ENCODE data around the gene ATOSB.

ATOSB gene

GRCh38 chr9:35074791-35075190 is 40.9 kb downstream of the ATOSB start:
- no peaks in the 10 kb centered on the region for H3K9me3 ChIP-seq (ENCODE audit: control insufficient read depth, insufficient read depth, low read length)
- H3K27me3 ChIP-seq (ENCODE audit: control insufficient read depth, insufficient read depth, low read length) = no peaks in the 10 kb centered on the region
- peaks cover 30% of the 10 kb centered on the region for H3K36me3 ChIP-seq (ENCODE audit: control insufficient read depth, insufficient read depth, low read length)
- H3K4me3 ChIP-seq (ENCODE audit: low read depth, low read length) = no peak overlapping the region
- peaks cover 15% of the 10 kb centered on the region for H3K4me1 ChIP-seq (ENCODE audit: control insufficient read depth, insufficient read depth, low read length)
- H3K9ac ChIP-seq (ENCODE audit: low read depth, low read length) = no peak overlapping the region

- Histone ChIP-seq H3K9ac (ENCODE audit: low read depth, low read length) (no peak overlapping the region), H3K36me3 (ENCODE audit: control insufficient read depth, insufficient read depth, low read length) (peaks cover 30% of the 10 kb centered on the region), H3K9me3 (ENCODE audit: control insufficient read depth, insufficient read depth, low read length) (no peaks in the 10 kb centered on the region), H3K27me3 (ENCODE audit: control insufficient read depth, insufficient read depth, low read length) (no peaks in the 10 kb centered on the region), H3K4me1 (ENCODE audit: control insufficient read depth, insufficient read depth, low read length) (peaks cover 15% of the 10 kb centered on the region), H3K4me3 (ENCODE audit: low read depth, low read length) (no peak overlapping the region)
Measured at GRCh38 chr9:35074141-35074540, 41.5 kb downstream of the ATOSB start.

GRCh38 chr9:35073279-35073612 is 42.4 kb downstream of the ATOSB start:
- no peaks in the 10 kb centered on the region for H3K27me3 ChIP-seq (ENCODE audit: control insufficient read depth, insufficient read depth, low read length)
- no peak overlapping the region for H3K4me3 ChIP-seq (ENCODE audit: low read depth, low read length)
- H3K4me1 ChIP-seq (ENCODE audit: control insufficient read depth, insufficient read depth, low read length) = peaks cover 10% of the 10 kb centered on the region
- no peaks in the 10 kb centered on the region for H3K9me3 ChIP-seq (ENCODE audit: control insufficient read depth, insufficient read depth, low read length)
- peak overlapping the region; percentile 82 for H3K9ac ChIP-seq (ENCODE audit: low read depth, low read length)
- H3K36me3 ChIP-seq (ENCODE audit: control insufficient read depth, insufficient read depth, low read length) = peaks cover 30% of the 10 kb centered on the region

- peak within 1 kb of the TSS; percentile 96 for H3K4me3 ChIP-seq (ENCODE audit: low read depth, low read length)
- no peaks in the 10 kb centered on the region for H3K27me3 ChIP-seq (ENCODE audit: control insufficient read depth, insufficient read depth, low read length)
- H3K36me3 ChIP-seq (ENCODE audit: control insufficient read depth, insufficient read depth, low read length) = peaks cover 35% of the 10 kb centered on the region
- H3K4me1 ChIP-seq (ENCODE audit: control insufficient read depth, insufficient read depth, low read length) = peaks cover 7% of the 10 kb centered on the region
- peak within 1 kb of the TSS; percentile 95 for H3K9ac ChIP-seq (ENCODE audit: low read depth, low read length)
- H3K9me3 ChIP-seq (ENCODE audit: control insufficient read depth, insufficient read depth, low read length) = no peaks in the 10 kb centered on the region
Measured at GRCh38 chr9:35072461-35073278, 43.0 kb downstream of the ATOSB start, which contains the start of gene VCP. TSS of gene VCP (minus strand) at chr9:35072625. CDS start at chr9:35072353, 272 bp downstream.

GRCh38 chr9:35071814-35072460 is 43.7 kb downstream of the ATOSB start:
- no peaks in the 10 kb centered on the region for H3K27me3 ChIP-seq (ENCODE audit: control insufficient read depth, insufficient read depth, low read length)
- peaks cover 38% of the 10 kb centered on the region for H3K36me3 ChIP-seq (ENCODE audit: control insufficient read depth, insufficient read depth, low read length)
- H3K4me3 ChIP-seq (ENCODE audit: low read depth, low read length) = peak overlapping the region; percentile 96
- peaks cover 7% of the 10 kb centered on the region for H3K4me1 ChIP-seq (ENCODE audit: control insufficient read depth, insufficient read depth, low read length)
- H3K9ac ChIP-seq (ENCODE audit: low read depth, low read length) = peak overlapping the region; percentile 95
- no peaks in the 10 kb centered on the region for H3K9me3 ChIP-seq (ENCODE audit: control insufficient read depth, insufficient read depth, low read length)

- H3K27me3 ChIP-seq (ENCODE audit: control insufficient read depth, insufficient read depth, low read length) = no peaks in the 10 kb centered on the region
- H3K4me3 ChIP-seq (ENCODE audit: low read depth, low read length) = peak overlapping the region; percentile 96
- peaks cover 7% of the 10 kb centered on the region for H3K4me1 ChIP-seq (ENCODE audit: control insufficient read depth, insufficient read depth, low read length)
- H3K9me3 ChIP-seq (ENCODE audit: control insufficient read depth, insufficient read depth, low read length) = no peaks in the 10 kb centered on the region
- peaks cover 37% of the 10 kb centered on the region for H3K36me3 ChIP-seq (ENCODE audit: control insufficient read depth, insufficient read depth, low read length)
- peak overlapping the region; percentile 95 for H3K9ac ChIP-seq (ENCODE audit: low read depth, low read length)
Measured at GRCh38 chr9:35070823-35071813, 44.5 kb downstream of the ATOSB start.

- Histone ChIP-seq H3K9ac (ENCODE audit: low read depth, low read length) (no peak overlapping the region), H3K4me3 (ENCODE audit: low read depth, low read length) (no peak overlapping the region), H3K9me3 (ENCODE audit: control insufficient read depth, insufficient read depth, low read length) (no peaks in the 10 kb centered on the region), H3K27me3 (ENCODE audit: control insufficient read depth, insufficient read depth, low read length) (no peaks in the 10 kb centered on the region), H3K36me3 (ENCODE audit: control insufficient read depth, insufficient read depth, low read length) (peaks cover 40% of the 10 kb centered on the region), H3K4me1 (ENCODE audit: control insufficient read depth, insufficient read depth, low read length) (peaks cover 7% of the 10 kb centered on the region)
Measured at GRCh38 chr9:35069020-35069419, 46.6 kb downstream of the ATOSB start.

GRCh38 chr9:35067056-35067455 is 48.6 kb downstream of the ATOSB start:
- H3K4me3 ChIP-seq (ENCODE audit: low read depth, low read length) = no peak overlapping the region
- H3K27me3 ChIP-seq (ENCODE audit: control insufficient read depth, insufficient read depth, low read length) = no peaks in the 10 kb centered on the region
- peaks cover 4% of the 10 kb centered on the region for H3K4me1 ChIP-seq (ENCODE audit: control insufficient read depth, insufficient read depth, low read length)
- H3K36me3 ChIP-seq (ENCODE audit: control insufficient read depth, insufficient read depth, low read length) = peaks cover 57% of the 10 kb centered on the region
- H3K9ac ChIP-seq (ENCODE audit: low read depth, low read length) = no peak overlapping the region
- H3K9me3 ChIP-seq (ENCODE audit: control insufficient read depth, insufficient read depth, low read length) = no peaks in the 10 kb centered on the region

- no peaks in the 10 kb centered on the region for H3K27me3 ChIP-seq (ENCODE audit: control insufficient read depth, insufficient read depth, low read length)
- H3K9me3 ChIP-seq (ENCODE audit: control insufficient read depth, insufficient read depth, low read length) = no peaks in the 10 kb centered on the region
- peaks cover 96% of the 10 kb centered on the region for H3K36me3 ChIP-seq (ENCODE audit: control insufficient read depth, insufficient read depth, low read length)
- H3K4me3 ChIP-seq (ENCODE audit: low read depth, low read length) = no peak overlapping the region
- no peaks in the 10 kb centered on the region for H3K4me1 ChIP-seq (ENCODE audit: control insufficient read depth, insufficient read depth, low read length)
- H3K9ac ChIP-seq (ENCODE audit: low read depth, low read length) = no peak overlapping the region
Measured at GRCh38 chr9:35060548-35061207, 55.0 kb downstream of the ATOSB start.

- Histone ChIP-seq H3K36me3 (ENCODE audit: control insufficient read depth, insufficient read depth, low read length) (peaks cover 84% of the 10 kb centered on the region), H3K9me3 (ENCODE audit: control insufficient read depth, insufficient read depth, low read length) (no peaks in the 10 kb centered on the region), H3K27me3 (ENCODE audit: control insufficient read depth, insufficient read depth, low read length) (no peaks in the 10 kb centered on the region)
Measured at GRCh38 chr9:35059438-35059837, 56.2 kb downstream of the ATOSB start.

GRCh38 chr9:35057271-35057620 is 58.4 kb downstream of the ATOSB start:
- no peak overlapping the region for H3K4me3 ChIP-seq (ENCODE audit: low read depth, low read length)
- no peaks in the 10 kb centered on the region for H3K27me3 ChIP-seq (ENCODE audit: control insufficient read depth, insufficient read depth, low read length)
- peaks cover 62% of the 10 kb centered on the region for H3K36me3 ChIP-seq (ENCODE audit: control insufficient read depth, insufficient read depth, low read length)
- H3K9me3 ChIP-seq (ENCODE audit: control insufficient read depth, insufficient read depth, low read length) = no peaks in the 10 kb centered on the region
- H3K4me1 ChIP-seq (ENCODE audit: control insufficient read depth, insufficient read depth, low read length) = no peaks in the 10 kb centered on the region
- H3K9ac ChIP-seq (ENCODE audit: low read depth, low read length) = no peak overlapping the region

More at GRCh38 chr9:35059438-35059837, 56.2 kb downstream of the ATOSB start:
- no peak overlapping the region for H3K9ac ChIP-seq (ENCODE audit: low read depth, low read length)
- no peaks in the 10 kb centered on the region for H3K4me1 ChIP-seq (ENCODE audit: control insufficient read depth, insufficient read depth, low read length)
- no peak overlapping the region for H3K4me3 ChIP-seq (ENCODE audit: low read depth, low read length)
